ENCODE measurements around the gene CFAP45. TPM values are rescaled to one million over a fixed set of nuclear protein-coding genes. Genes with fewer than 3 reads are reported as not detected.

Gene CFAP45
- total RNA-seq, 1 experiment from 2014 or later, result 0.48 TPM

DNA sequence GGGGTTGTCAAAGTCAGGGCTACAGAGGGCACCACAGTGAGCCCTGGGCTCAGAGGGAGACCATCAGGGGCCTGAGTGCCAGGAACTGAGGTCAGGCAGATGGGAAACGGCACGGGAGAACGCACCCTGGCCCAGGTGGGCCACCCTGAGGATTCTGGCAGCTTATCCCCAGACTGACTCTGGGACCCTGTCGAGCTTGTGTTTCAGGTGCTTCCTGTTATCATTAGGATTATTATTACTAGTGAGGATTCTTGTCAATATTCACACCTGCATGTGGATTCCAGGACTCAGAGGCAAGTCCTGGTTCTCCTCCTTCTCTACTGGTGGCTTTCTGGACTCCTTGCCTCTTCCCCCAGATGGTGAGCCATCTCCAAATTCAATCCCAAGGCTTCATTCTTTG lies 52.7 kb downstream of the CFAP45 start:
- Mint-ChIP-seq H3K9me3 (no peaks in the 10 kb centered on the region), H3K4me3 (no peak overlapping the region), H3K4me1 (no peaks in the 10 kb centered on the region), H3K27ac (no peak overlapping the region), H3K27me3 (ENCODE audit: low read depth) (peaks cover 7% of the 10 kb centered on the region; the same call in 1 of the 2 replicates), H3K36me3 (no peaks in the 10 kb centered on the region)
- TF ChIP-seq CREM (CRISPR knock-in tag; IDR thresholded peaks at IDR 0.05), result no peak
- TF ChIP-seq, protein P1, sequence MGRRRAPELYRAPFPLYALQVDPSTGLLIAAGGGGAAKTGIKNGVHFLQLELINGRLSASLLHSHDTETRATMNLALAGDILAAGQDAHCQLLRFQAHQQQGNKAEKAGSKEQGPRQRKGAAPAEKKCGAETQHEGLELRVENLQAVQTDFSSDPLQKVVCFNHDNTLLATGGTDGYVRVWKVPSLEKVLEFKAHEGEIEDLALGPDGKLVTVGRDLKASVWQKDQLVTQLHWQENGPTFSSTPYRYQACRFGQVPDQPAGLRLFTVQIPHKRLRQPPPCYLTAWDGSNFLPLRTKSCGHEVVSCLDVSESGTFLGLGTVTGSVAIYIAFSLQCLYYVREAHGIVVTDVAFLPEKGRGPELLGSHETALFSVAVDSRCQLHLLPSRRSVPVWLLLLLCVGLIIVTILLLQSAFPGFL (CRISPR knock-in tag; IDR thresholded peaks at IDR 0.05; ENCODE audit: borderline replicate concordance), result no peak
- TF ChIP-seq ZNF219 (CRISPR knock-in tag; IDR thresholded peaks at IDR 0.05; ENCODE audit: borderline replicate concordance), result no peak
- ATAC-seq (no peak), DNase-seq (ENCODE audit: low spot score) (no peak)
- CTCF ChIA-PET, result interaction anchor here (0.6 to 1.8 kb wide), 3 partner anchors 25 to 315 kb away, joined by 3 to 5 read pairs (median 3); no protein-coding TSS in a partner anchor
- POLR2A ChIA-PET, result no interaction called here

DNA sequence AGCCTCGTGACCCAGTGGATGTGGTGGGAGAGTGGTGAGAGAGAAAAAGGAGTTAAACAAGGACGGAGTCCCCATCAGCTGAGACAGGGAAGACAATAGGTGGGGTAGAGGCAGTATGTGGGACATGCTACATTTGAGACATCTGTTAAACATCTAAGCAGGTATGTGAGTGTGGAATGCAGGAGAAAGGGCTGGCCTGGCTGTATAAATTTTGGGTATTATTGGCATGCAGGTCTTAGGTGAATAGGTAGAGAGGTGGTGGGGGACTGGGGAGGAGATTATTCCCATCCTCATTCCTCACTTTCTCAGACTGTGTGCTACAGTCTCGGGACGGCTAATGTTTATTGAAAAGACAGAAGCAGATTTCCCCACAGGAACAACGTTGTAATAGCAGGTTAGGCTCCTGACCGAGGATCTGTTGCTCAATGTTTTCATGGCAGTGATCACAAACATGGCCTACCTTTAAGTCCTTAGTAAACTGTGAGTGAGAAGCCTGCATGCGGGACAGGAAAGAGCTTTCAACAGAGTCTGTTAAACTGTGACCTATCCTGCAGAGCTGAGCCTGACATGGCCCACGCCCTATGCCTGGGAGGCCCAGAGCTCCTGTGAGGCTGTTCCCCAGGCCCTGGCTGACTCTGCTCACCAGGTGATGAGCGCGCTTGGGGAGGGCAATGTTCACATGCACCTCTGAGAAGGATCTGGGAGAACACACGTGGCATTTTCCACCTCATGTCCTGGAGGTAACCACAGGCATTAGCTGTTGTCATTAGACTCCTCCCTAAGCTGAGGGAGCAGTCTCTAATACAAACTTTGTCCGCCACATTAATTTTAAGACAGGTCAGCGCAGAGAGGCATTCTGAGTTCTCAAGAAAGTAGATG lies 54.0 kb downstream of the CFAP45 start:
- ChIA-PET CTCF (interaction anchor here (0.7 kb wide), 1 partner anchor 16 kb away, joined by 3 read pairs; no protein-coding TSS in a partner anchor), POLR2A (no interaction called here)
- Mint-ChIP-seq H3K9me3 (no peaks in the 10 kb centered on the region), H3K36me3 (no peaks in the 10 kb centered on the region), H3K4me3 (no peak overlapping the region), H3K4me1 (peaks cover 6% of the 10 kb centered on the region), H3K27ac (no peak overlapping the region), H3K27me3 (ENCODE audit: low read depth) (peaks cover 5% of the 10 kb centered on the region; the same call in 1 of the 2 replicates)
- TF ChIP-seq TEAD1 (CRISPR knock-in tag; IDR thresholded peaks at IDR 0.05), result no peak
- no peak for DNase-seq (ENCODE audit: low spot score)
- ATAC-seq, result no peak; the same call in 1 of the 2 replicates

DNA sequence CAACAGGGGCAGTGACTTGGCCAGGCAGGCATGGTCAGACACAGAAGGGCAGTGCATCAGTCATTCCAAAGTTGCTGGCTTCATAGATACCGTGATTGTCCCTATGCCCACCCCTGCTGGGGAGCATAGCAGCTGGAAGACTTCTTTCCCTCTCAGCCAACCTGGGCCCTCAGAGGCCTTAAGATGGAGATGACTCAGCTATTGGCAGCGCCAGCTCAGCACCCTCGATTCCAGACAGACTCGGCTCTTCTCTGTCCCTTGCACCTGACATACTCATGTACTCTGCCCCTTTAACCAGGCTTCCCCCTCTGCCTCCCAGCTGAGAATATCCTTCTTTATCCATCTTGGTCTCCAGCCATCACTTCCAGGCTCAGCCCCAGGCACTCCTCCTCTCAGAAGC lies 56.5 kb downstream of the CFAP45 start:
- POLR2A ChIA-PET, result no interaction called here
- Mint-ChIP-seq H3K36me3 (no peaks in the 10 kb centered on the region), H3K27ac (no peak overlapping the region), H3K27me3 (ENCODE audit: low read depth) (peaks cover 2% of the 10 kb centered on the region; the same call in 1 of the 2 replicates), H3K4me3 (no peak overlapping the region), H3K4me1 (peaks cover 6% of the 10 kb centered on the region), H3K9me3 (no peaks in the 10 kb centered on the region)
- ATAC-seq (no peak), DNase-seq (ENCODE audit: low spot score) (no peak)
- CTCF ChIA-PET, result interaction anchor here (0.8 to 2.3 kb wide), 5 partner anchors 10 to 632 kb away, joined by 3 to 7 read pairs (median 4); no protein-coding TSS in a partner anchor
- TF ChIP-seq ETV6 (CRISPR knock-in tag; IDR thresholded peaks at IDR 0.05) (no peak), SMAD3 (CRISPR knock-in tag; IDR thresholded peaks at IDR 0.05; ENCODE audit: borderline replicate concordance) (no peak), MYBL2 (CRISPR knock-in tag; IDR thresholded peaks at IDR 0.05) (no peak), MXD4 (CRISPR knock-in tag; IDR thresholded peaks at IDR 0.05; ENCODE audit: borderline replicate concordance) (no peak), OVOL2 (CRISPR knock-in tag; IDR thresholded peaks at IDR 0.05; ENCODE audit: borderline replicate concordance) (no peak)
- TF ChIP-seq, protein P2, sequence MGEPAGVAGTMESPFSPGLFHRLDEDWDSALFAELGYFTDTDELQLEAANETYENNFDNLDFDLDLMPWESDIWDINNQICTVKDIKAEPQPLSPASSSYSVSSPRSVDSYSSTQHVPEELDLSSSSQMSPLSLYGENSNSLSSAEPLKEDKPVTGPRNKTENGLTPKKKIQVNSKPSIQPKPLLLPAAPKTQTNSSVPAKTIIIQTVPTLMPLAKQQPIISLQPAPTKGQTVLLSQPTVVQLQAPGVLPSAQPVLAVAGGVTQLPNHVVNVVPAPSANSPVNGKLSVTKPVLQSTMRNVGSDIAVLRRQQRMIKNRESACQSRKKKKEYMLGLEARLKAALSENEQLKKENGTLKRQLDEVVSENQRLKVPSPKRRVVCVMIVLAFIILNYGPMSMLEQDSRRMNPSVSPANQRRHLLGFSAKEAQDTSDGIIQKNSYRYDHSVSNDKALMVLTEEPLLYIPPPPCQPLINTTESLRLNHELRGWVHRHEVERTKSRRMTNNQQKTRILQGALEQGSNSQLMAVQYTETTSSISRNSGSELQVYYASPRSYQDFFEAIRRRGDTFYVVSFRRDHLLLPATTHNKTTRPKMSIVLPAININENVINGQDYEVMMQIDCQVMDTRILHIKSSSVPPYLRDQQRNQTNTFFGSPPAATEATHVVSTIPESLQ (CRISPR knock-in tag; IDR thresholded peaks at IDR 0.05), result no peak
- TF ChIP-seq, protein P3, sequence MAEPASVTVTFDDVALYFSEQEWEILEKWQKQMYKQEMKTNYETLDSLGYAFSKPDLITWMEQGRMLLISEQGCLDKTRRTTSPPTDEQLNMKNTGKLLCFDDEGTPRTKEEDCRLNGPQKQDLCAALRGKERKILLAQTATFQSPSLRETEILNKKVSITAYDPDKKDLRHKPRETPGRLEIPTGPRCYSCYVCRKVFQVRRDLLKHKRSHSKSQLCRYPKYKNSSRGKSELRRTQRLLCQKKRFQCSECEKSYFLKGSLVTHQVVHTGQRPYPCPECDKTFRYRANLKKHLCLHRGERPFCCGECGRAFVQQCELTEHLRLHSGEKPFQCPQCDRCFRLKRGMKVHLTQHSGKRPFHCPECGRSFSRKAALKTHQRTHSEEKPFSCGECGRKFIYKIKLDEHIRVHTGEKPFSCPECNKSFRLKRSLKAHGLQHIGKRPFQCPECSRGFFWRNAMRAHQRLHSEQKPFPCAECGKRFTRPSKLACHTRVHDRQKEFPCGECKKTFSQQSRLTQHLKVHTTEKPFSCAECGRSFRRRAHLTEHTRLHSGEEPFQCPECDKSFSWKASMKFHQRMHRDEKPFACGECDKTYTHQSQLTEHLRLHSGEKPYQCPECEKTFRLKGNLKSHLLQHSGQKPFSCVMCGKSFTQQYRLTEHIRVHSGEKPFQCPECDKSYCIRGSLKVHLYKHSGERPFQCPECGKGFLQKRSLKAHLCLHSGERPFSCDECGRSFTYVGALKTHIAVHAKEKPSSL (CRISPR knock-in tag; conservative IDR thresholded peaks at IDR 0.05), result no peak
- TF ChIP-seq, protein P4, sequence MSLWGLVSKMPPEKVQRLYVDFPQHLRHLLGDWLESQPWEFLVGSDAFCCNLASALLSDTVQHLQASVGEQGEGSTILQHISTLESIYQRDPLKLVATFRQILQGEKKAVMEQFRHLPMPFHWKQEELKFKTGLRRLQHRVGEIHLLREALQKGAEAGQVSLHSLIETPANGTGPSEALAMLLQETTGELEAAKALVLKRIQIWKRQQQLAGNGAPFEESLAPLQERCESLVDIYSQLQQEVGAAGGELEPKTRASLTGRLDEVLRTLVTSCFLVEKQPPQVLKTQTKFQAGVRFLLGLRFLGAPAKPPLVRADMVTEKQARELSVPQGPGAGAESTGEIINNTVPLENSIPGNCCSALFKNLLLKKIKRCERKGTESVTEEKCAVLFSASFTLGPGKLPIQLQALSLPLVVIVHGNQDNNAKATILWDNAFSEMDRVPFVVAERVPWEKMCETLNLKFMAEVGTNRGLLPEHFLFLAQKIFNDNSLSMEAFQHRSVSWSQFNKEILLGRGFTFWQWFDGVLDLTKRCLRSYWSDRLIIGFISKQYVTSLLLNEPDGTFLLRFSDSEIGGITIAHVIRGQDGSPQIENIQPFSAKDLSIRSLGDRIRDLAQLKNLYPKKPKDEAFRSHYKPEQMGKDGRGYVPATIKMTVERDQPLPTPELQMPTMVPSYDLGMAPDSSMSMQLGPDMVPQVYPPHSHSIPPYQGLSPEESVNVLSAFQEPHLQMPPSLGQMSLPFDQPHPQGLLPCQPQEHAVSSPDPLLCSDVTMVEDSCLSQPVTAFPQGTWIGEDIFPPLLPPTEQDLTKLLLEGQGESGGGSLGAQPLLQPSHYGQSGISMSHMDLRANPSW (CRISPR knock-in tag; conservative IDR thresholded peaks at IDR 0.05; ENCODE audit: low read depth), result no peak
- TF ChIP-seq, protein P5, sequence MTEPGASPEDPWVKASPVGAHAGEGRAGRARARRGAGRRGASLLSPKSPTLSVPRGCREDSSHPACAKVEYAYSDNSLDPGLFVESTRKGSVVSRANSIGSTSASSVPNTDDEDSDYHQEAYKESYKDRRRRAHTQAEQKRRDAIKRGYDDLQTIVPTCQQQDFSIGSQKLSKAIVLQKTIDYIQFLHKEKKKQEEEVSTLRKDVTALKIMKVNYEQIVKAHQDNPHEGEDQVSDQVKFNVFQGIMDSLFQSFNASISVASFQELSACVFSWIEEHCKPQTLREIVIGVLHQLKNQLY (CRISPR knock-in tag; IDR thresholded peaks at IDR 0.05), result no peak
